ENCODE measurements around the gene CARMIL3.

DNA sequence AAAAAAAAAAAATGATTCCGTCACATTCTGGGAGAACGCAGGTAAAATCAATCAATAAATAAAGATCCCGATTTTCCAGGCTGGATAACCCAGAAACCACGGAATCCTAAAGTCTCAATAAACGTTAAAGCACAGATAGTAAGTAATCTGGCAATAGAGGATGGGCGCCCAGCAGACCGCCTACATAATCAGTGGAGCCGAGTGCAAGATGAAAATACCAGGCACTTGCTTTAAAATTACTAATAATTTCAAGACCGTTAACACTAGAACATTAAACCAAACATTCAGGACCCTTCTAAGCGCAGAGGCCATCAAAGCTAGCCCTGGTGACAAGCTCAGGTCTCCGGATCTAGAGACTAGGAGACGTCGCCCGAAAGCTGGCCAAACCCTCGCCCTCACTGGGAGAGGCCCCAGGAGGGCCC, 61.6 kb downstream of the CARMIL3 start:
- no peak for TF ChIP-seq EZH2 (IDR thresholded peaks at IDR 0.05; ENCODE audit: borderline replicate concordance, low read length)
- TF ChIP-seq, protein P1, sequence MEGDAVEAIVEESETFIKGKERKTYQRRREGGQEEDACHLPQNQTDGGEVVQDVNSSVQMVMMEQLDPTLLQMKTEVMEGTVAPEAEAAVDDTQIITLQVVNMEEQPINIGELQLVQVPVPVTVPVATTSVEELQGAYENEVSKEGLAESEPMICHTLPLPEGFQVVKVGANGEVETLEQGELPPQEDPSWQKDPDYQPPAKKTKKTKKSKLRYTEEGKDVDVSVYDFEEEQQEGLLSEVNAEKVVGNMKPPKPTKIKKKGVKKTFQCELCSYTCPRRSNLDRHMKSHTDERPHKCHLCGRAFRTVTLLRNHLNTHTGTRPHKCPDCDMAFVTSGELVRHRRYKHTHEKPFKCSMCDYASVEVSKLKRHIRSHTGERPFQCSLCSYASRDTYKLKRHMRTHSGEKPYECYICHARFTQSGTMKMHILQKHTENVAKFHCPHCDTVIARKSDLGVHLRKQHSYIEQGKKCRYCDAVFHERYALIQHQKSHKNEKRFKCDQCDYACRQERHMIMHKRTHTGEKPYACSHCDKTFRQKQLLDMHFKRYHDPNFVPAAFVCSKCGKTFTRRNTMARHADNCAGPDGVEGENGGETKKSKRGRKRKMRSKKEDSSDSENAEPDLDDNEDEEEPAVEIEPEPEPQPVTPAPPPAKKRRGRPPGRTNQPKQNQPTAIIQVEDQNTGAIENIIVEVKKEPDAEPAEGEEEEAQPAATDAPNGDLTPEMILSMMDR (IDR thresholded peaks at IDR 0.05; ENCODE audit: low read length): no peak
